Measurements from ENCODE around the gene ABTB2.

The ABTB2 gene

DNA sequence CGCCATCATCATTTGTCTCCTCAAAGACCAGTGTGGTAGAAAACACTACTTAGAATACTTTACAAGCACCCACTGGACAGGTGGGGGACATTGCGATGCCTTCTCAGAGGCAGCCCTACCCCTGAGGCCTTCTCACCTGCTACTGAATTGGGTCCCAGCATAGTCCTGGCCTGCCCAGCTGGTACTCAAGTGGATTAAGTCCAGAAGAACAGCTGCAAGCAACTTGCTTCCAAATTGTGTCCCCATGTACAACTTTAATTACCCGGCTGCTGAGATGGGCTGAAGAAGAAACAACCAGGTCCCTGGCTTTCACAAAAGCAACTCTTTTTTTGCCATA, 12.3 kb downstream of the ABTB2 start:
- Histone ChIP-seq H3K36me3 (ENCODE audit: insufficient read depth, low read length) (no peaks in the 10 kb centered on the region), H3K4me3 (ENCODE audit: low read length) (no peak overlapping the region), H2AFZ (ENCODE audit: low read depth, low read length) (no peak overlapping the region), H3K27me3 (ENCODE audit: insufficient read depth, low read length) (no peaks in the 10 kb centered on the region), H3K9me3 (ENCODE audit: low read length) (no peaks in the 10 kb centered on the region), H3K4me1 (ENCODE audit: insufficient read depth, low read length) (peaks cover 3% of the 10 kb centered on the region)

DNA sequence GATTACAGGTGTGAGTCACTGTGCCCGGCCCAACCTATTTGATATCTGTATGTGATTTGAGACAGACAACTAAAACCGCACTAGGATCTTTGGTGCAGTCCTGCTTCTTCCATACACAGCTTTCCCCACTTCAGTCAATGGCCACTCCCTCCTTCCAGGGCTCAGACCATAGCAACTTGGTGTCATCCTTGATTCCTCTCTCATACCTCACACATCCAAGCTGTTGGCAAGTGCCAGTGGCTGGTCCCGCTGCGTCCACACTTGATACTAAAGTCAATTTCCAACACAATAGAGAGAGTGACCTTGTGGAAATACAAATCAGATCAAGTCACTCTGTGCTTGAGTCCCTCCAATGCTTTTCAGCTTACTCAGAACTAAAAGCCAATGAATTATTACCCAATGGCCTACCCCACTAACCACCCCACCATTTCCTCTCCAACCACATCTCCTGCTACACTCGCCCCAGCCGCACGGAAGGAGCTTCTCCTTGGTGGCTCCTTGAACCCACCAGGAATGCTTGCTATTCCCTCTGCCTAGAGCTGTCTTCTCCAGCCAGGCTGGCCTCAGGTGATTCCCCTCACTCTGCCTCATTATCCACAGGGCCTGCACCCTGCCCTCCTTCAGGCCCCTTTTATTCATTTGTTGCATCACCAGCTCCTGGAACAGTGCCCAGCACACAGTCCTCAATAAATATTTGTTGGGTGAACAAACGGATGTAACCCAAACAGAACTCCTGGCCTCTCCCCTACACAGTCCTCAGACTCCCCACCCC, 12.9 kb downstream of the ABTB2 start:
- Histone ChIP-seq H3K36me3 (ENCODE audit: insufficient read depth, low read length) (no peaks in the 10 kb centered on the region), H3K4me3 (ENCODE audit: low read length) (no peak overlapping the region), H3K4me1 (ENCODE audit: insufficient read depth, low read length) (peaks cover 3% of the 10 kb centered on the region), H3K27me3 (ENCODE audit: insufficient read depth, low read length) (no peaks in the 10 kb centered on the region), H3K9me3 (ENCODE audit: low read length) (no peaks in the 10 kb centered on the region), H2AFZ (ENCODE audit: low read depth, low read length) (no peak overlapping the region)

DNA sequence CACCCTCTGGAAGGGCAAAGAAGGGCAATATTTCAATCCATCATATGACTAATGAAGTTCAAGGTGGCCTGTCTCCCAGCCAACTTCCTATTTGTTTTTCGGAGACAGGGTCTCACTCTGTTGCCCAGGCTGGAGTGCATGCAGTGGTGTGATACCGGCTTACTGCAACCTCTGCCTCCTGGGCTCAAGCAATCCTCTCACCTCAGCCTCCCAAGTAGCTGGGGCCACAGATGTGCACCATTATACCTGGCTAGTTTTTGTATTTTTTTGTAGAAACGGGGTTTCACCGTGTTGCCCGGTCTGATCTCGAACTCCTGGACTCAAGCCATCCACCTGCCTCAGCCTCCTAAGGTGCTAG, 13.4 kb downstream of the ABTB2 start:
- Histone ChIP-seq H3K27me3 (ENCODE audit: insufficient read depth, low read length) (no peaks in the 10 kb centered on the region), H3K9me3 (ENCODE audit: low read length) (no peaks in the 10 kb centered on the region), H3K36me3 (ENCODE audit: insufficient read depth, low read length) (no peaks in the 10 kb centered on the region), H3K4me1 (ENCODE audit: insufficient read depth, low read length) (peaks cover 3% of the 10 kb centered on the region), H2AFZ (ENCODE audit: low read depth, low read length) (no peak overlapping the region), H3K4me3 (ENCODE audit: low read length) (no peak overlapping the region)

- no peak overlapping the region for H2AFZ ChIP-seq (ENCODE audit: low read depth, low read length)
- no peaks in the 10 kb centered on the region for H3K9me3 ChIP-seq (ENCODE audit: low read length)
- peaks cover 3% of the 10 kb centered on the region for H3K4me1 ChIP-seq (ENCODE audit: insufficient read depth, low read length)
- H3K4me3 ChIP-seq (ENCODE audit: low read length) = no peak overlapping the region
- no peaks in the 10 kb centered on the region for H3K36me3 ChIP-seq (ENCODE audit: insufficient read depth, low read length)
- no peaks in the 10 kb centered on the region for H3K27me3 ChIP-seq (ENCODE audit: insufficient read depth, low read length)
These were observed 14.1 kb downstream of the ABTB2 start for GRCh38 chr11:34343686-34344085.

DNA sequence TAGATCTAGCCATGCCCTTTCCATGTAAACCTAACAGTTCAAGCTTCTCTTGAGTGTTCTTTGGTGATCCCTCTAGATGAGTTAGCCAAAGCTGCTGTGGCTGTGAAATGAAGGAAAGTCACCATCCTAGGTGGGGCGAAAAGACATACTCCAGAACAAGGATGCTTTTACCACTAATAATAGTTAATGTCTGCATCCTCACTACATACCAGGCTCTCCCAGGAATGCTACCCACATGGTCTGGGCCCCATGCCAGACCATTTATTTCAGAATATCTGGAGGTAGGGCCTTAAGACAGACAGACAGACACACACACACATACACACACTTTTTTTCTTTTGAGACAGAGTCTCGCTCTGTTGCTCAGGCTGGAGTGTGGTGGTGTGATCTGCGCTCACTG, 14.7 kb downstream of the ABTB2 start:
- Histone ChIP-seq H3K36me3 (ENCODE audit: insufficient read depth, low read length) (no peaks in the 10 kb centered on the region), H3K4me3 (ENCODE audit: low read length) (no peak overlapping the region), H3K4me1 (ENCODE audit: insufficient read depth, low read length) (peaks cover 3% of the 10 kb centered on the region), H3K27me3 (ENCODE audit: insufficient read depth, low read length) (no peaks in the 10 kb centered on the region), H3K9me3 (ENCODE audit: low read length) (no peaks in the 10 kb centered on the region), H2AFZ (ENCODE audit: low read depth, low read length) (no peak overlapping the region)

DNA sequence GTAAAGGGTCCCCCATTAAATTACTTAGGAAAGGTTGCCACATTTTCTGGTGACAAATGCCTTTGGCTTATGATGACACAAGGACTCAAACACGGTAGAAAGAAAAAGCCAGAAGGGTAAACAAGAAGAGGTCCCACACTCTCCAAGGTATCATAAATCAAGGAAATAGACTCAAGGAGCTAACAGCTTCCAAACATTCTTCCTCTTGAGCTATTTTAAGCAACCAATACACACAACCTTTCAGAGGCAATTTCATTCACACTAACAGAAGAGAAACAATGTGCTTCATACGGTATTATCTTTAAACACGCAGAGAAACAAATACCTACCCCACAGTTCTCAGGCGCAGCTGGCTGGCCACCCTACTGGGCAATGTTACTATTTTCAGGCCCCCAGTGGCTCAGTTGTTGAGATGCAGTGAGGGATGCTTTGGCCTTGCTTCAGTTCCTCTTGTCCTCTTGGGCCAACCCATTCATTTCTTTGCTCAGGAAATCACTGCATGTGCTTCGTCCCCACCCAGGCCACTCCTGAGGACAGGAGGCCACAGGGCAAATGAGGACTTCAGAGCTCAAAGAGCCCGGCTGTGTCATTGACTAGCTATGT, 15.8 kb downstream of the ABTB2 start:
- Histone ChIP-seq H3K4me1 (ENCODE audit: insufficient read depth, low read length) (peaks cover 3% of the 10 kb centered on the region), H3K9me3 (ENCODE audit: low read length) (no peaks in the 10 kb centered on the region), H3K27me3 (ENCODE audit: insufficient read depth, low read length) (no peaks in the 10 kb centered on the region), H2AFZ (ENCODE audit: low read depth, low read length) (no peak overlapping the region), H3K4me3 (ENCODE audit: low read length) (no peak overlapping the region), H3K36me3 (ENCODE audit: insufficient read depth, low read length) (no peaks in the 10 kb centered on the region)

DNA sequence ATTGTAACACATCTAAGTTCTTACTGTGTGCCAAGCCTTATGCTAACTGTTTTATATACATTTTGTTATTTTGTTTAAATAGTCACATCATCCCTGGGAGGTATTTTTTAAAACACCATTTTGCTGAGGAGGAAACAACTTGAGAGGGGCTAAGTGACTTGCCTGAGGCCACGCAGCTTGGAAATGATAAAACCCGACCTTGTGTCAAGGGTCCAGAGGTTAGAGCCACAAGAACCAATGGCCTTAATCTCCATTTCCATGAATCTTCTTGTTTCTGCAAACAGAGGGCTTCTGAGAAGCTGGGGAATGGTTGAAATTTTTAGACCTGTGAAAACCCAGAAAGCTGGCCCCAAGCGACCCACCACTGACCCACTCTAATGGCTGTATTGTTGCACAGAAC, 16.7 kb downstream of the ABTB2 start:
- H3K4me1 ChIP-seq (ENCODE audit: insufficient read depth, low read length) = peaks cover 3% of the 10 kb centered on the region
- H3K9me3 ChIP-seq (ENCODE audit: low read length) = no peaks in the 10 kb centered on the region
- H3K36me3 ChIP-seq (ENCODE audit: insufficient read depth, low read length) = no peaks in the 10 kb centered on the region
- no peaks in the 10 kb centered on the region for H3K27me3 ChIP-seq (ENCODE audit: insufficient read depth, low read length)
- H2AFZ ChIP-seq (ENCODE audit: low read depth, low read length) = no peak overlapping the region
- no peak overlapping the region for H3K4me3 ChIP-seq (ENCODE audit: low read length)

- H3K27me3 ChIP-seq (ENCODE audit: insufficient read depth, low read length) = no peaks in the 10 kb centered on the region
- H3K4me3 ChIP-seq (ENCODE audit: low read length) = no peak overlapping the region
- H2AFZ ChIP-seq (ENCODE audit: low read depth, low read length) = no peak overlapping the region
- no peaks in the 10 kb centered on the region for H3K36me3 ChIP-seq (ENCODE audit: insufficient read depth, low read length)
- H3K9me3 ChIP-seq (ENCODE audit: low read length) = no peaks in the 10 kb centered on the region
- peaks cover 3% of the 10 kb centered on the region for H3K4me1 ChIP-seq (ENCODE audit: insufficient read depth, low read length)
These were observed 17.2 kb downstream of the ABTB2 start for GRCh38 chr11:34340653-34341052.

DNA sequence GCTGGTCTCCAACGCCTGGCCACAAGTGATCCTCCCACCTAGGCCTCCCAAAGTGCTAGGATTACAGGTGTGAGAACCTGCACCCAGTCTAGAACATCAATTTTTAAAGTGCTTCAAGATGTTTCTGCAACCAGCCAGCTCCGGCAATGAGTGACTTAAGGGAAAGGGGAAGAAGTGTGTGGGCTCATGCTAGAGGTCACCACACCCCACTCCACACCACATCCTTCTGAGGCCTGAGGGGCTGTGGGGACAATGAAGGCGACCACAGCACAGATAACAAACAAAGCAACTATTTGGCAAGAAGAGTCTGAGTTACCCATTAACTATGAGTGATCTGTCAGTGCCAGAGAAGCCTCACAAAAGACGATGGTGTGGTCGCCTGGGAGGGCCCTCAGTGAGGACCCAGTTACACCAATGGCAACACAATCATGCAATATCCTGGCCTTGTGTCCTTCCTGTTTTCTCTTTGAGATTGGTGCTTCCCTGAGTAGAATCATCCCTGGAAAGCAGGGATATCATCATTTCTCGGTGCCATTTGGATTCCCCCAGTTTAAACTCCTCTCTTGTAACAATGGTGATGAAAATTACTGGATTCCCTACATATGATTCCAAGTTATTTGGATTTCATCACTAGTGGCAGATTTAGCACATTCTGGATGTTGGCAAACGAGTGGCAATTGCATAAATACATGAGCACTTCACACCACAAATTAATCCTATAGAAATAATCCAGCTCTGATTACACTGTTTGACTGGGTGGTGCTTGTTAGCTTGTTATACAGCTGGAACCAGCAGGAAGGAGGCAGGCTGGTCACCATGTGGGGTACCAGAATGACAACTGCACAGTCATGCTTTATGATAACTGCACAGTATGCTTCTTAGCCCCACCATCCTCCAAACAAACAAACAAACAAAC, 18.4 kb downstream of the ABTB2 start:
- H3K27me3 ChIP-seq (ENCODE audit: insufficient read depth, low read length) = no peaks in the 10 kb centered on the region
- peaks cover 3% of the 10 kb centered on the region for H3K4me1 ChIP-seq (ENCODE audit: insufficient read depth, low read length)
- H3K36me3 ChIP-seq (ENCODE audit: insufficient read depth, low read length) = no peaks in the 10 kb centered on the region
- no peak overlapping the region for H2AFZ ChIP-seq (ENCODE audit: low read depth, low read length)
- no peaks in the 10 kb centered on the region for H3K9me3 ChIP-seq (ENCODE audit: low read length)
- H3K4me3 ChIP-seq (ENCODE audit: low read length) = no peak overlapping the region

GRCh38 chr11:34337016-34337415, 20.8 kb downstream of the ABTB2 start:
- H3K9me3 ChIP-seq (ENCODE audit: low read length) = no peaks in the 10 kb centered on the region
- no peak overlapping the region for H3K4me3 ChIP-seq (ENCODE audit: low read length)
- H3K4me1 ChIP-seq (ENCODE audit: insufficient read depth, low read length) = peaks cover 3% of the 10 kb centered on the region
- H3K27me3 ChIP-seq (ENCODE audit: insufficient read depth, low read length) = no peaks in the 10 kb centered on the region
- no peak overlapping the region for H2AFZ ChIP-seq (ENCODE audit: low read depth, low read length)
- no peaks in the 10 kb centered on the region for H3K36me3 ChIP-seq (ENCODE audit: insufficient read depth, low read length)

DNA sequence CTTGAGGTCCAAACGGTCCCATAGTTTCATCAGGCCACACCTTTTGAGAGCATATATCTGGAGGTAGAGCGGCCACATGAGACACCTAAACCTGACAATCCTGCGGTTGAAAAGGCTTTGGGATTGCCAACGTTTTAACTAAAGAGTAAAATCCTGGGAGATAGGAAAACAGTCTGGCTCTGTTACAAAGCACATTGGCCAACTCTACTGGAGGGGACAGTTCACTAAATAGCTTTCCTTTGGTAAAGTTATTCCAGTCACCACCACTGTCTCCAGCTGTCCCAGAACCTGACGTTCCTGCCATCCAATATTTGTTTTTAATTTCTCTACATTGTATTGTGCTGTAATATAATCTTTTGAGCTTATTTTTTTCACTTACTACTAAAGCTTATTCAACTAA, 22.0 kb downstream of the ABTB2 start:
- H3K4me1 ChIP-seq (ENCODE audit: insufficient read depth, low read length) = no peaks in the 10 kb centered on the region
- H3K27me3 ChIP-seq (ENCODE audit: insufficient read depth, low read length) = no peaks in the 10 kb centered on the region
- no peak overlapping the region for H3K4me3 ChIP-seq (ENCODE audit: low read length)
- no peaks in the 10 kb centered on the region for H3K36me3 ChIP-seq (ENCODE audit: insufficient read depth, low read length)
- H3K9me3 ChIP-seq (ENCODE audit: low read length) = no peaks in the 10 kb centered on the region
- H2AFZ ChIP-seq (ENCODE audit: low read depth, low read length) = no peak overlapping the region

DNA sequence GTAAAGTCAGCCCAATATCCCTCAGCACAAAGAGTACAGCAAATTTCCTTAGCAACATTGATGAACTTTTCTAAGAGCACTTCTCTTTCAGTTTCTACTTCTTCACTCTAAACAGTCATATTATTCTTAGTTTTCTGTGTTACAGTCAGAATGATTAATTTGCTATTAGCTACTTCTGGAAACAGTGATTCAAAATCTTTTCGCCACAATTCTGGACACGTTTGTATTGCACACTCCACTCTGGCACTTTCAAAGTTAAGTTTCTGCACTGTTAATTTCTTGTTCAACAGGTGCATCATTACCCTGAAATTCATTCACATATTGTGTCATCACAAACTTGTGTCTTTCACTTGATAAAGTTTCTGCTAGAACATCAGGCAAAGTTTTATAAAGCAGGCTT, 22.5 kb downstream of the ABTB2 start:
- H3K4me1 ChIP-seq (ENCODE audit: insufficient read depth, low read length) = no peaks in the 10 kb centered on the region
- H3K9me3 ChIP-seq (ENCODE audit: low read length) = no peaks in the 10 kb centered on the region
- no peak overlapping the region for H3K4me3 ChIP-seq (ENCODE audit: low read length)
- H3K36me3 ChIP-seq (ENCODE audit: insufficient read depth, low read length) = no peaks in the 10 kb centered on the region
- no peaks in the 10 kb centered on the region for H3K27me3 ChIP-seq (ENCODE audit: insufficient read depth, low read length)
- no peak overlapping the region for H2AFZ ChIP-seq (ENCODE audit: low read depth, low read length)

DNA sequence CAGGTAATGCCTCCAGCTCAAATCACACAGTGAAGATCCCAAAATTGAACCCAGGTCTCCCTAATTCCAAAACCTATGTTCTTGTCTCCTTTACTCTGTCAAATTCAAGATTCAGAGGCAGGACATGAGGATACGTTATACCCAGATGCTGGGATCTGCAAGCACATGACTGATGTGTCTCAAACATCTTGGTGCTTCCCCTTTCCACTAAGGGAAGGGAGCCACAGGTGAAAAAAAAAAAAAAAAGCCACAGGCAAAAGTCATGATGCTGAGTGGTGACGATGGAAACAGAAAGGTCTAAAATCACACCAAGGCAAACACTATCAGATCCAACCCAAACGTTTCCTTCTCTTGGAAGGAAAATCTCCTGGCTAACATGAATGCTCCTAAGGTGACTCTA, 24.0 kb downstream of the ABTB2 start:
- no peaks in the 10 kb centered on the region for H3K4me1 ChIP-seq (ENCODE audit: insufficient read depth, low read length)
- no peak overlapping the region for H3K4me3 ChIP-seq (ENCODE audit: low read length)
- H2AFZ ChIP-seq (ENCODE audit: low read depth, low read length) = no peak overlapping the region
- no peaks in the 10 kb centered on the region for H3K27me3 ChIP-seq (ENCODE audit: insufficient read depth, low read length)
- H3K9me3 ChIP-seq (ENCODE audit: low read length) = no peaks in the 10 kb centered on the region
- no peaks in the 10 kb centered on the region for H3K36me3 ChIP-seq (ENCODE audit: insufficient read depth, low read length)
